ENCODE results near the gene PHF24.

PHF24 gene

GRCh38 chr9:34997379-34997781 lies 39.3 kb downstream of the PHF24 start:
- DNase-seq (ENCODE audit: low read depth): no peak
- TF ChIP-seq, protein P1, sequence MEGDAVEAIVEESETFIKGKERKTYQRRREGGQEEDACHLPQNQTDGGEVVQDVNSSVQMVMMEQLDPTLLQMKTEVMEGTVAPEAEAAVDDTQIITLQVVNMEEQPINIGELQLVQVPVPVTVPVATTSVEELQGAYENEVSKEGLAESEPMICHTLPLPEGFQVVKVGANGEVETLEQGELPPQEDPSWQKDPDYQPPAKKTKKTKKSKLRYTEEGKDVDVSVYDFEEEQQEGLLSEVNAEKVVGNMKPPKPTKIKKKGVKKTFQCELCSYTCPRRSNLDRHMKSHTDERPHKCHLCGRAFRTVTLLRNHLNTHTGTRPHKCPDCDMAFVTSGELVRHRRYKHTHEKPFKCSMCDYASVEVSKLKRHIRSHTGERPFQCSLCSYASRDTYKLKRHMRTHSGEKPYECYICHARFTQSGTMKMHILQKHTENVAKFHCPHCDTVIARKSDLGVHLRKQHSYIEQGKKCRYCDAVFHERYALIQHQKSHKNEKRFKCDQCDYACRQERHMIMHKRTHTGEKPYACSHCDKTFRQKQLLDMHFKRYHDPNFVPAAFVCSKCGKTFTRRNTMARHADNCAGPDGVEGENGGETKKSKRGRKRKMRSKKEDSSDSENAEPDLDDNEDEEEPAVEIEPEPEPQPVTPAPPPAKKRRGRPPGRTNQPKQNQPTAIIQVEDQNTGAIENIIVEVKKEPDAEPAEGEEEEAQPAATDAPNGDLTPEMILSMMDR (conservative IDR thresholded peaks at IDR 0.05; ENCODE audit: low read depth, low read length): no peak
- H3K4me3 ChIP-seq (ENCODE audit: low read depth, low read length): no peak overlapping the region

- no peak overlapping the region for H3K4me3 ChIP-seq (ENCODE audit: low read depth, low read length)
- TF ChIP-seq, protein P1 (conservative IDR thresholded peaks at IDR 0.05; ENCODE audit: low read depth, low read length): no peak
- no peak for DNase-seq (ENCODE audit: low read depth)
These were observed 40.2 kb downstream of the PHF24 start for GRCh38 chr9:34998266-34998665.

DNA sequence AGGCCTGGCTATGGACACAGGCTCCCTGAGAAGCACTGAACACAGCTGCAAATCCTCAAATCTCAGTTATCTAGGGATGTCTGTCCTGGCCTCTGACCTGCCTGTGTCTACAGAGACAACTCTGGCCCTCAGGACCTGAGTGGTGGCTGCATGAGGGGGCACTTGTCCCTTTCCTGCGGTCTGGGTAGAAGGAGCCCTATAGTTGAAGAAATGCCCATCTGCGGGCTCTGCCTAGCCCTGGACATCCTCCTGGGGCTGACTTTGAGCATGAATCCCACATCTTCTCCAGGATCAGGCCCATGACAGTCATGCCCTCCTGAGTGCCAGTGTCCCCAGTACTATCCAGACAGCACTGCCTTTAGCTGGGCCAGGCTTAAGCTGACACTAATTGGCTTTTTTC lies 41.5 kb downstream of the PHF24 start:
- no peak for DNase-seq (ENCODE audit: low read depth)
- TF ChIP-seq, protein P1 (conservative IDR thresholded peaks at IDR 0.05; ENCODE audit: low read depth, low read length): no peak
- H3K4me3 ChIP-seq (ENCODE audit: low read depth, low read length): no peak overlapping the region

- TF ChIP-seq, protein P1 (conservative IDR thresholded peaks at IDR 0.05; ENCODE audit: low read depth, low read length): no peak
- peak; percentile 38 for DNase-seq (ENCODE audit: low read depth)
- no peak overlapping the region for H3K4me3 ChIP-seq (ENCODE audit: low read depth, low read length)
These were observed 42.6 kb downstream of the PHF24 start for GRCh38 chr9:35000535-35001284.

- no peak for DNase-seq (ENCODE audit: low read depth)
- TF ChIP-seq, protein P1 (conservative IDR thresholded peaks at IDR 0.05; ENCODE audit: low read depth, low read length): no peak
- H3K4me3 ChIP-seq (ENCODE audit: low read depth, low read length): no peak overlapping the region
These were observed 43.2 kb downstream of the PHF24 start for GRCh38 chr9:35001285-35001677.

DNA sequence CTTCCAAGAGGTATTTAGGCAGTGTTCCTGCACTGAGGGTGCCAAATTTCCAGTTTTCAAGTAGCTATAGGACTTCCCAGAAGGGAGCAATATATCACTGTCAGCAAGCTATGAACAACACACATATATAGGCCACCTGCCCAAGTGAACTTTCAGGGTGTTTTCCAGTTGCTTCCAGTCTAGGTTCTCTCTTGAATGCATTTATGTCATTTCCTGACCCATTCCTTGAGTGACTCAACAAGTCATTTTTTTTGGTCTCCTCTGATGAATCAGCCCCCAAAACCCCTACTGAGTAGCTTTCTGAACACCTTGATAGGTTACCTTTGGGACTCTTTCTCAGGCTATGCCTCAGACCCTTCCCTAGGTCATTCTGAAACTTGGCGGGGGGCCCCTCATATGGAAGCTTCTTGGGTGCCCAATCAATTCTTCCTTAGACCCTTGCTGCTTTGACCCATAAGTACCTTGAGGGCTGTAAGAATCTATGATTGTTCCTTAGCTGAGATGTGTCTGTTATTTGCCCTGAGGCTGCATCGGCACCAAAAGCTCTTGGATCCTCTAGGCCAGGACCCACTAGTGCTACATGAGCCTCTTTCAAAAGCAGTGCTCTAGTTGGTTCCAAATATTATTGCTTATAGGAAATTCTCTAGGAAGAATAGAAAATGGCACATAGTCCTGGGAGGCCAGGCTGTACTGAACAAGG lies 43.9 kb downstream of the PHF24 start:
- DNase-seq (ENCODE audit: low read depth): no peak
- TF ChIP-seq, protein P1 (conservative IDR thresholded peaks at IDR 0.05; ENCODE audit: low read depth, low read length): no peak
- H3K4me3 ChIP-seq (ENCODE audit: low read depth, low read length): no peak overlapping the region

Data from choroid plexus epithelial cell (primary cell).